GM13977 (cell line): ENCODE measurements around the gene GDNF.

ENCODE experiments used
- DNase-seq: peaks from one replicate; pipeline ENCODE4 v3.0.0; 2012; ENCODE audit warnings: low spot score
- CTCF ChIP-seq: IDR thresholded peaks from 2 replicates; pipeline ENCODE4 v1.5.1; 2012; ENCODE audit warnings: mild to moderate bottlenecking, control low read depth; ENCODE audit not compliant: insufficient read depth; ENCODE audit errors: extremely low read depth, missing control alignments
- in situ Hi-C: fragments of 300-500 bp; cut with MboI; formaldehyde crosslinking; loops from one replicate; pipeline ENCODE4 v1.12.0; 2022; ENCODE audit warnings: low sequenced_read_pairs, low pct_unique_long_range_greater_than_20kb, mixed read lengths, inconsistent platforms; ENCODE audit not compliant: unreplicated experiment

The GDNF gene

DNA sequence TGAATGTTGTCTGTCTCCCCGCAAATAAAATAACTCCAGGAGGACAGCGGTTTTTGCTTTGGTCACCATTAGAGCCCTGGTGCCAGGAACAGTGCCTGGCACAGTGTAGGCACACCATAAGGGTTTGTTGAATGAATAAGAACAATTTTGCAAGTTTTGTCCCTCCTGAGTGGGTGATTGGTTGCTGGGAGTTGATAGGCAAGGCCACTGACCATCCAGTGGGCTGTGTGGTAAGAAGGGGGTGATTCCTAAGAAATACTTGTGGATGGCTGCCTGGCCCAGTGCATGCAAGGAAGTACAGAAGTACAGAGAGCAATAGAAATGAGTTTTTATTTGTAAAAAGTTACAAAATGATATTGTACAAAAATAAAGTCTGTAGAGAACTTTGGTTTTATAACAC is 27.5 kb downstream of the GDNF start:
- in situ Hi-C loops, result no loop called here
- DNase-seq, result no peak

DNA sequence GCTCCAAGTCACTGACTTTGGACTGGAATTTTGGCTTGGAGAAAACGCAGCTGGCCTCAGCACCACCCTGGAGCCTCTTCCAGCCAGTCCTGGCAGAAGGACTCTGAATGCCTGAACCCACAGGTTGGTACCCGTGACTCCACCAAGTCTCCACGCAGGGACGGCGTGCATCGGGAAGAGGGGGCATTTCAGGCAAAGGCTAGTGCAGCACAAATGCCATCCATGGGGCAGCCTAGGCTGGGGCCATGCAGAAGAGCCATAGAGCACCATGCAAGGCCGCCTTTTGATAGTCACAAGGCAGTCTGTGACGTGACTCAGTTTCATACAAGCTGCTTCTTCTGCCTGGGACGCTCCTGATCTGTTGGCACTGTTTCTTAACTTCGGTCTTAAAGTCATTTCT is 28.0 kb downstream of the GDNF start:
- no peak for DNase-seq
- in situ Hi-C loops, result no loop called here
- TF ChIP-seq CTCF, result no peak

More for the DNA sequence above, 27.5 kb downstream of the GDNF start:
- TF ChIP-seq CTCF, result no peak

GRCh38 chr5:37810311-37810710 is 29.5 kb downstream of the GDNF start:
- in situ Hi-C loops, result no loop called here
- DNase-seq, result no peak
- TF ChIP-seq CTCF, result no peak

- TF ChIP-seq CTCF, result no peak
- in situ Hi-C loops, result no loop called here
- no peak for DNase-seq
Measured at GRCh38 chr5:37808945-37809344, 30.9 kb downstream of the GDNF start.

DNA sequence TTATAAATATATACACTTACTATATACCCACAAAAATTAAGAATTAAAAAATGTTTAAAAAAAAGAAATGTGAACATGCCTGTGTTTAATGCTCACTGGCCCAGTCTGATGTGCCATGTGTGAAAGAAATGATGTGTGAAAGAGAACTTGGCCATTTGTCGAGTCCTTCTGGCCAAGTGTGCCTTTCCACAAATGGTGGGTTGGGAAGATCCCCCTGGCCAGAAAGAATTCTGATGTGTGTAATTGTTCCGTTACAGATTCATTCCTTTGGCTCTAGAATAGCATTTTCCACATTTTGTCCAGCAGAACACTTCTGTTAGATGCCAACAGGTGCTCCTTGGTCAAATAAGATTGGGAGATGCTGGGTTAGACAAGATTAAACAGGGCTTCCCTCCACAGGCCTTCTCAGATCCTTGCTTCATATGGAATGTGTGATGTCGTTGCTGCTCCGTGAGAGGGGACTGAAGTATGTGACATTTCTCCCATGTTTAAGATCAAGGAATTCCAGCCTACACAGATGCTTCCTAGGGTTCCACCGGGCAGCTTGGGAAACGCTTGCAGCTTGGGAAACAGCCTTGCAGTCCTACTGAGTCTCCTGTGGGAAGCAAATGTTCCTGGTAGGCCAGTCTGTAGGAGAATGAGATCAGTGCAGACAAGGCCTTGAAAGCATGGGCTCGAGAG is 32.1 kb downstream of the GDNF start:
- in situ Hi-C loops, result no loop called here

DNA sequence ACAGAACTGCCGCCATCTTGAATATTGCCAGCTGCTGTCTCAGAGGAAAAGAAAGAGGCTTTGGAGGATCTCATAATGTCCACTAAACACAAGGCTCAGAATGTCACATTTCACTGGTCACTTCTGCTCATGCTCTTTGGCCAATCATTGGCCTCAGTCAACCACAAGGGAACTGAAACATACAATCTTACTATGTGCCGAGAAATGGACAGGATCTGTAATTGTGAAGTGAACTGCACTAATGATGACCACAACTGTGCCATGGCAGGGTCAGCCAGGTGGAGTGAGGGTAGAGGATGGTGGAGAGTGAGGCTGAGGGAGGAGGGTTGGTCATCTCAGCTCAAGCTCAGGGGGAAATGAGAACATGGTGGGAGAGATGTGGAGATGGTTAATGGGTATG is 32.8 kb downstream of the GDNF start:
- no peak for TF ChIP-seq CTCF
- in situ Hi-C loops, result no loop called here
- no peak for DNase-seq

More for the DNA sequence above, 32.1 kb downstream of the GDNF start:
- TF ChIP-seq CTCF, result no peak
- no peak for DNase-seq
